IMR-90 (cell line): ENCODE measurements around the gene PIK3CG. TPM values are rescaled to one million over a fixed set of nuclear protein-coding genes. Genes with fewer than 3 reads are reported as not detected.
A peak's percentile ranks its signal among the peaks of the same experiment; 100 is the strongest.

Experiments
- ATAC-seq: fragments of 200-7000 bp; cut with Tn5 transposase; 2 replicates; pipeline ENCODE4 v1.9.1; 2020; ENCODE audit warnings: low read depth, mild to moderate bottlenecking, moderate library complexity
- BruUV-seq: library from RNA; stranded (reverse); fragments of 400-500 nt; replicated peaks from 2 replicates; lab custom pipeline; 2021; lab: Mats Ljungman, UMichigan
- CTCF ChIA-PET: fragments of 300-600 bp; formaldehyde crosslinking; extraction: SDS; loops from one replicate; lab custom pipeline; 2021; ENCODE audit warnings: antibody characterized with exemption; lab: Yijun Ruan, JAX
- POLR2A ChIA-PET: fragments of 300-600 bp; sonication (Branson Sonifier 250); formaldehyde crosslinking; loops from one replicate; lab custom pipeline; 2022; ENCODE audit warnings: antibody characterized with exemption; ENCODE audit not compliant: unreplicated experiment; lab: Charles Lee
- DNase-seq: peaks from one replicate; pipeline ENCODE4 v3.0.0; 2013
- H2AFZ ChIP-seq: replicated peaks from 2 replicates; pipeline ENCODE3; 2013; ENCODE audit warnings: low read length, mild to moderate bottlenecking; ENCODE audit not compliant: poor library complexity
- H2AK5ac ChIP-seq: 2 replicates; pipeline ENCODE4 v1.6.1; 2013; ENCODE audit warnings: low read depth, low read length, inconsistent platforms
- H2AK9ac ChIP-seq: replicated peaks from 2 replicates; pipeline ENCODE3; 2013; ENCODE audit warnings: mild to moderate bottlenecking, low read depth, low read length, moderate library complexity; ENCODE audit not compliant: poor library complexity
- H2BK120ac ChIP-seq: 2 replicates; pipeline ENCODE4 v1.6.1; 2013; ENCODE audit warnings: low read depth, low read length, inconsistent platforms
- H2BK15ac ChIP-seq: 3 replicates; pipeline ENCODE4 v1.6.1; 2013; ENCODE audit warnings: low read depth, low read length, inconsistent platforms
- H2BK20ac ChIP-seq: 2 replicates; pipeline ENCODE4 v1.6.1; 2013; ENCODE audit warnings: low read depth, mild to moderate bottlenecking, inconsistent platforms, low read length, moderate library complexity
- H2BK5ac ChIP-seq: 2 replicates; pipeline ENCODE4 v1.6.1; 2013; ENCODE audit warnings: mild to moderate bottlenecking, low read depth, low read length, inconsistent platforms; ENCODE audit not compliant: poor library complexity, severe bottlenecking
- H3K14ac ChIP-seq: replicated peaks from 2 replicates; pipeline ENCODE4 v1.6.1; 2013; ENCODE audit warnings: low read depth, low read length, inconsistent platforms
- H3K18ac ChIP-seq: 2 replicates; pipeline ENCODE4 v1.6.1; 2013; ENCODE audit warnings: low read depth, low read length, control low read depth
- H3K23ac ChIP-seq: 2 replicates; pipeline ENCODE4 v1.6.1; 2013; ENCODE audit warnings: low read depth, low read length, inconsistent platforms
- H3K27ac ChIP-seq: 2 replicates; pipeline ENCODE4 v1.5.1; 2013; ENCODE audit warnings: mild to moderate bottlenecking, control low read depth, low read length; ENCODE audit not compliant: insufficient read depth
- H3K27me3 ChIP-seq: 2 replicates; pipeline ENCODE4 v1.6.1; 2013; ENCODE audit warnings: low read length; ENCODE audit not compliant: control insufficient read depth, insufficient read depth
- H3K36me3 ChIP-seq: 2 replicates; pipeline ENCODE4 v1.6.1; 2013; ENCODE audit warnings: low read length, mixed read lengths; ENCODE audit not compliant: control insufficient read depth, insufficient read depth
- H3K4ac ChIP-seq: 2 replicates; pipeline ENCODE4 v1.6.1; 2013; ENCODE audit warnings: low read depth, low read length, inconsistent platforms
- H3K4me1 ChIP-seq: 2 replicates; pipeline ENCODE4 v1.6.1; 2013; ENCODE audit warnings: low read length, mixed read lengths; ENCODE audit not compliant: control insufficient read depth, insufficient read depth
- H3K4me2 ChIP-seq: 2 replicates; pipeline ENCODE4 v1.6.1; 2013; ENCODE audit warnings: low read depth, mild to moderate bottlenecking, control low read depth, low read length, moderate library complexity
- H3K4me3 ChIP-seq: 2 replicates; pipeline ENCODE4 v1.5.1; 2013; ENCODE audit warnings: low read depth, mild to moderate bottlenecking, control low read depth, low read length, moderate library complexity; ENCODE audit not compliant: insufficient read depth
- H3K56ac ChIP-seq: 2 replicates; pipeline ENCODE4 v1.6.1; 2013; ENCODE audit warnings: low read length, inconsistent platforms; ENCODE audit not compliant: insufficient read depth; ENCODE audit errors: extremely low read depth
- H3K79me1 ChIP-seq, 2 experiments: 2 replicates each; pipeline ENCODE4 v1.6.1; 2013; ENCODE audit warnings: low read length in 2 of 2, inconsistent platforms in 1 of 2, low read depth in 1 of 2
- H3K9ac ChIP-seq: 2 replicates; pipeline ENCODE4 v1.6.1; 2013; ENCODE audit warnings: low read depth, low read length, control low read depth
- H3K9me1 ChIP-seq: 2 replicates; pipeline ENCODE4 v1.6.1; 2013; ENCODE audit warnings: low read length, inconsistent platforms; ENCODE audit not compliant: insufficient read depth
- H3K9me3 ChIP-seq: 2 replicates; pipeline ENCODE4 v1.6.1; 2013; ENCODE audit warnings: low read length; ENCODE audit not compliant: control insufficient read depth, insufficient read depth
- H4K20me1 ChIP-seq: 2 replicates; pipeline ENCODE4 v1.6.1; 2013; ENCODE audit warnings: low read length, inconsistent platforms; ENCODE audit not compliant: insufficient read depth
- H4K5ac ChIP-seq: 2 replicates; pipeline ENCODE4 v1.6.1; 2013; ENCODE audit warnings: mild to moderate bottlenecking, low read depth, low read length, control low read depth
- H4K8ac ChIP-seq, 2 experiments: 2 replicates each; pipeline ENCODE4 v1.6.1; 2013; ENCODE audit warnings: low read depth in 2 of 2, low read length in 2 of 2, control low read depth in 1 of 2, inconsistent platforms in 1 of 2
- H4K91ac ChIP-seq: 2 replicates; pipeline ENCODE4 v1.6.1; 2013; ENCODE audit warnings: low read depth, low read length, inconsistent platforms; ENCODE audit not compliant: insufficient read depth
- BHLHE40 ChIP-seq: fragments of 150-350 bp; IDR thresholded peaks from 2 replicates; pipeline ENCODE4 v1.6.1; 2016; ENCODE audit warnings: mild to moderate bottlenecking, low read depth, low read length
- CEBPB ChIP-seq: IDR thresholded peaks from 2 replicates; pipeline ENCODE4 v1.6.1; 2012; ENCODE audit warnings: low read depth, low read length, improper control_type of control experiment
- CHD1 ChIP-seq: IDR thresholded peaks from 2 replicates; pipeline ENCODE4 v1.6.1; 2012; ENCODE audit warnings: low read depth, low read length, improper control_type of control experiment
- FOS ChIP-seq: fragments of 150-350 bp; IDR thresholded peaks from 2 replicates; pipeline ENCODE4 v1.6.1; 2016; ENCODE audit warnings: low read depth, low read length
- MAFK ChIP-seq: IDR thresholded peaks from 2 replicates; pipeline ENCODE4 v1.6.1; 2012; ENCODE audit warnings: low read depth, low read length, improper control_type of control experiment
- MAZ ChIP-seq: IDR thresholded peaks from 2 replicates; pipeline ENCODE4 v1.6.1; 2012; ENCODE audit warnings: low read depth, mild to moderate bottlenecking, low read length, improper control_type of control experiment, moderate library complexity, borderline replicate concordance
- MXI1 ChIP-seq: IDR thresholded peaks from 2 replicates; pipeline ENCODE4 v1.6.1; 2012; ENCODE audit warnings: low read depth, mild to moderate bottlenecking, low read length, moderate library complexity, borderline replicate concordance
- NFE2L2 ChIP-seq: fragments of 150-350 bp; IDR thresholded peaks from 2 replicates; pipeline ENCODE4 v1.6.1; 2016; ENCODE audit warnings: low read depth, mild to moderate bottlenecking, low read length
- POLR2A ChIP-seq: IDR thresholded peaks from 2 replicates; pipeline ENCODE4 v1.6.1; 2012; ENCODE audit warnings: mild to moderate bottlenecking, low read depth, low read length
- RAD21 ChIP-seq: IDR thresholded peaks from 2 replicates; pipeline ENCODE4 v1.6.1; 2012; ENCODE audit warnings: low read length, improper control_type of control experiment
- RCOR1 ChIP-seq: IDR thresholded peaks from 2 replicates; pipeline ENCODE4 v1.6.1; 2012; ENCODE audit warnings: mild to moderate bottlenecking, low read length, improper control_type of control experiment; ENCODE audit not compliant: insufficient replicate concordance
- RFX5 ChIP-seq: IDR thresholded peaks from 2 replicates; pipeline ENCODE4 v1.8.0; 2012; ENCODE audit warnings: low read depth, mild to moderate bottlenecking, low read length, moderate library complexity
- SMC3 ChIP-seq: fragments of 150-350 bp; IDR thresholded peaks from 2 replicates; pipeline ENCODE4 v1.6.1; 2016; ENCODE audit warnings: low read depth, mild to moderate bottlenecking, antibody characterized with exemption, low read length, moderate library complexity
- WGBS, 2 experiments: methylation state at CpG; one replicate each; pipeline versions ENCODE4 v1.1.5 to v1.1.7; 2013; ENCODE audit warnings: missing lambda C conversion rate in 2 of 2; ENCODE audit not compliant: insufficient read length in 1 of 2; ENCODE audit errors: extremely low coverage in 2 of 2; 5-methylcytosine and 5-hydroxymethylcytosine counted together
- dilution Hi-C: fragments of 300-500 bp; cut with HindIII; formaldehyde crosslinking; loops from one replicate; pipeline ENCODE4 v1.14.3; 2018; ENCODE audit warnings: low sequenced_read_pairs; ENCODE audit not compliant: unreplicated experiment
- in situ Hi-C: fragments of 300-500 bp; cut with MboI; formaldehyde crosslinking; loops from 3 replicates; pipeline ENCODE4 v1.14.3; 2019; ENCODE audit warnings: low sequenced_read_pairs, inconsistent platforms, mixed read lengths
- intact Hi-C: fragments of 100-400 bp; cut with micrococcal nuclease; formaldehyde crosslinking; loops from 2 replicates; pipeline ENCODE4 v1.10.0; 2022
- polyA plus RNA-seq, 3 experiments: library from polyadenylated mRNA; depleted of rRNA; stranded (reverse); fragments of >200 nt; gene quantifications; 2 replicates each; pipeline ENCODE4 v1.2.3, GENCODE V29; 2012; ENCODE audit warnings: low replicate concordance in 1 of 3
- total RNA-seq: library from RNA; depleted of rRNA; stranded (reverse); fragments of >200 nt; gene quantifications from 2 replicates; pipeline ENCODE4 v1.2.3, GENCODE V29; 2012
- TF ChIP-seq, protein P1 (sequence below): conservative IDR thresholded peaks from 2 replicates; pipeline ENCODE4 v1.5.1; 2012; ENCODE audit warnings: mild to moderate bottlenecking, low read depth, low read length, improper control_type of control experiment
- TF ChIP-seq, protein P2 (sequence below): fragments of 150-350 bp; IDR thresholded peaks from 2 replicates; pipeline ENCODE4 v1.6.1; 2017; ENCODE audit warnings: mild to moderate bottlenecking, antibody characterized with exemption, low read length, low read depth

Gene PIK3CG
- total and polyA plus RNA-seq, 2 of the 4 experiments (the other 2 are of a cell fraction): under 0.01 TPM; not detected in 1

DNA sequence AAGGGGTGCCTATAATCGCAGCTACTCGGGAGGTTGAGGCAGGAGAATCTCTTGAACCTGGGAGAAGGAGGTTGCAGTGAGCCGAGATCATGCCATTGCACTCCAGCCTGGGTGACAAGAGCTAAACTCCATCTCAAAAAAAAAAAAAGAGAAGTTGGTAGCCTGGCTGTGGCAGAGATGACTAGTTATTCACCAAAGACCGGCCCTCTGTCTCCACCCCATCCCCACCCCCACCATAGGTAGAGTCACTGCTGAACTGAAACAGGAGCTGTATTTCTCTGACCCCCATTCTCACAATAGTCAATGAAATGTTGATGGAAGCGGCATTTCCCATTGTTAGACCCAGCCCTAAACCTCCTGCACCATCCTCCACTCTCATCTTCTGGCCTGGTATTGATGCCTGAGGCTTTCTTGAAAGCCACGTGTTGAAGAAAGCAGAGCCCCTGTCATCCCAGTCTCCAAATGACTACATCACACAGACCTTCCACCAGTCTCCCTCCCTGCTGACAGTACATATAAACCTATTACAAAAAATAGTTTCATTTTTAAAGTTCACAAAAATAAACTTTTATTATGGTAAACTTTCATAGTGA, 9.4 kb upstream of the PIK3CG start:
- CTCF ChIA-PET: no interaction called here
- Histone ChIP-seq H3K9ac (no peak overlapping the region), H4K5ac (no peak overlapping the region), H4K20me1 (no peaks in the 10 kb centered on the region), H3K36me3 (no peaks in the 10 kb centered on the region), H3K4me1 (no peaks in the 10 kb centered on the region), H2AFZ (peak overlapping the region; percentile 33), H3K4me3 (no peak overlapping the region), H2AK5ac (0 out of 2 replicates have a peak overlapping the region, but pooled peaks have one; percentile 19), H3K27me3 (no peaks in the 10 kb centered on the region), H2BK5ac (no peak overlapping the region), H3K4ac (no peak overlapping the region), H2BK120ac (no peak overlapping the region), H2AK9ac (peak overlapping the region; percentile 62), H2BK20ac (0 out of 2 replicates have a peak overlapping the region, but pooled peaks have one; percentile 9), H3K18ac (no peak overlapping the region), H3K4me2 (no peak overlapping the region), H3K23ac (no peak overlapping the region), H4K8ac (no peak overlapping the region), H2BK15ac (no peak overlapping the region), H4K91ac (no peak overlapping the region), H3K27ac (no peak overlapping the region), H3K79me1 (no peaks in the 10 kb centered on the region), H3K9me3 (peaks cover 3% of the 10 kb centered on the region; the same call in 1 of the 2 replicates), H3K56ac (no peak overlapping the region), H3K9me1 (no peaks in the 10 kb centered on the region), H3K14ac (no peak overlapping the region)
- ATAC-seq: no peak
- intact Hi-C loops: no loop called here
- WGBS, 2 experiments: no CpG with 5 or more reads among the region's 6 CpGs
- in situ Hi-C loops: no loop called here
- POLR2A ChIA-PET: no interaction called here
- dilution Hi-C loops: no loop called here
- BruUV-seq: no TSS peak
- TF ChIP-seq RCOR1: no peak
- TF ChIP-seq CHD1: no peak
- no peak for TF ChIP-seq MXI1
- TF ChIP-seq NFE2L2: no peak
- TF ChIP-seq MAFK: no peak
- no peak for TF ChIP-seq SMC3
- no peak for TF ChIP-seq RAD21
- TF ChIP-seq RFX5: no peak
- TF ChIP-seq POLR2A: no peak
- TF ChIP-seq, protein P1, sequence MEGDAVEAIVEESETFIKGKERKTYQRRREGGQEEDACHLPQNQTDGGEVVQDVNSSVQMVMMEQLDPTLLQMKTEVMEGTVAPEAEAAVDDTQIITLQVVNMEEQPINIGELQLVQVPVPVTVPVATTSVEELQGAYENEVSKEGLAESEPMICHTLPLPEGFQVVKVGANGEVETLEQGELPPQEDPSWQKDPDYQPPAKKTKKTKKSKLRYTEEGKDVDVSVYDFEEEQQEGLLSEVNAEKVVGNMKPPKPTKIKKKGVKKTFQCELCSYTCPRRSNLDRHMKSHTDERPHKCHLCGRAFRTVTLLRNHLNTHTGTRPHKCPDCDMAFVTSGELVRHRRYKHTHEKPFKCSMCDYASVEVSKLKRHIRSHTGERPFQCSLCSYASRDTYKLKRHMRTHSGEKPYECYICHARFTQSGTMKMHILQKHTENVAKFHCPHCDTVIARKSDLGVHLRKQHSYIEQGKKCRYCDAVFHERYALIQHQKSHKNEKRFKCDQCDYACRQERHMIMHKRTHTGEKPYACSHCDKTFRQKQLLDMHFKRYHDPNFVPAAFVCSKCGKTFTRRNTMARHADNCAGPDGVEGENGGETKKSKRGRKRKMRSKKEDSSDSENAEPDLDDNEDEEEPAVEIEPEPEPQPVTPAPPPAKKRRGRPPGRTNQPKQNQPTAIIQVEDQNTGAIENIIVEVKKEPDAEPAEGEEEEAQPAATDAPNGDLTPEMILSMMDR: no peak
- no peak for TF ChIP-seq FOS
- no peak for TF ChIP-seq MAZ
- TF ChIP-seq CEBPB: no peak
- TF ChIP-seq, protein P2, sequence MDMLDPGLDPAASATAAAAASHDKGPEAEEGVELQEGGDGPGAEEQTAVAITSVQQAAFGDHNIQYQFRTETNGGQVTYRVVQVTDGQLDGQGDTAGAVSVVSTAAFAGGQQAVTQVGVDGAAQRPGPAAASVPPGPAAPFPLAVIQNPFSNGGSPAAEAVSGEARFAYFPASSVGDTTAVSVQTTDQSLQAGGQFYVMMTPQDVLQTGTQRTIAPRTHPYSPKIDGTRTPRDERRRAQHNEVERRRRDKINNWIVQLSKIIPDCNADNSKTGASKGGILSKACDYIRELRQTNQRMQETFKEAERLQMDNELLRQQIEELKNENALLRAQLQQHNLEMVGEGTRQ: no peak
- TF ChIP-seq BHLHE40: no peak
- no peak for DNase-seq
